Bronchial smooth muscle cell (primary cell): Measurements from ENCODE around the gene WNT11. TPM values are rescaled to one million over a fixed set of nuclear protein-coding genes. Genes with fewer than 3 reads are reported as not detected.

Source experiments
- total RNA-seq: library from RNA; depleted of rRNA; stranded (reverse); fragments of >200 nt; gene quantifications from 2 replicates; pipeline ENCODE4 v1.2.1, GENCODE V29; 2014

The WNT11 gene
- total RNA-seq: 0.63 TPM in 1 of 2 replicates, not detected in the other

DNA sequence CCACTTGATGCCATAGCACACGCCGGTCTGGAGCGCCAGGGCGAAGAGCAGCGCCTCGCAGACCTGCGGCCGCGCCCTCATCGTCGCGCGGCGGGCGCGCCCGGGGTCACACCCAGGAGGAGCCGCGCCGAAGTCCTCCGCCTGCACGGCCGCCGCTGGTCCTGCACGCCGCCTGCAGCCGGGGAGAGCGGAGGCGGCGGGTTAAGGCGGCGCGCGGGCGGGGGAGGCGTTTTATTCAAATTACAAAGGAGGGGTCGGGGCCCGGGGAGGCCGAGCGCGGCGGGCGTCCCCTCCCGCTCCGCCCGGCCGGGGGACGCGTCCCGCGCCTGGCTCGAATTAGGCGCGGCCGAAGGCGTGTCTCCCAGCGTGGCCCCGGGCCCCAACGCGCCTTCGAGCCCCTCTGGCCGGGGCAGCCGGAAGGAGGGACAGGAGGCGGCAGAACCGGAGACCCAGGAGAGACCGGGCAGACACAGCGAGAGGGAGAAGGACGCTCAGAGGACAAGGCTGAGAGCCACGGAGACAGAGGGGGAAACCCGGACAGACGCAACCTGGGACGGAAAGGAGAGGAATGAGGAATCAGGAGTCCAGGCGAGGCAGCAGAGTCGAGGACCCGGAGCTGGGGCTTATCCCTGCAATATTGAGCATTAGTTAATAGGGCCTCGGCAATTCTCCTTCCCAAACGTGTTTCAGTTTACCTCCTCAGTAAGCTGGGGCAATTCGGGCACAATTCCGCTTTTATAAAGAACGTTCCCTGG lies at the start of gene WNT11:
WNT11 (minus strand) TSS at position 176 of the 755 bp plus-strand sequence; CDS start at position 81, 95 bp downstream.

Other genes with a start within 250 kb of the WNT11 start
- 24.0 and 31.5 TPM in 2 replicates for gene THAP12, start 174.6 kb upstream of the WNT11 start, total RNA-seq
- gene GVQW3, start 174.8 kb upstream of the WNT11 start, total RNA-seq: 1.0 and 2.2 TPM in 2 replicates
- gene EMSY, start 238.5 kb upstream of the WNT11 start, total RNA-seq: 6.0 and 6.3 TPM in 2 replicates